GM04504 (cell line): ENCODE results near the gene CELF5.
"Not testable (repeated sequence)": the region's sequence is repeated elsewhere in the genome, so short reads cannot be mapped to it uniquely, and the experiment has no call there.

Source experiments
- DNase-seq: peaks from one replicate; pipeline ENCODE4 v3.0.0-alpha.2; 2012; ENCODE audit warnings: low read depth

The CELF5 gene

GRCh38 chr19:3207461-3208242, 16.8 kb upstream of the CELF5 start:
- no peak for DNase-seq

DNA sequence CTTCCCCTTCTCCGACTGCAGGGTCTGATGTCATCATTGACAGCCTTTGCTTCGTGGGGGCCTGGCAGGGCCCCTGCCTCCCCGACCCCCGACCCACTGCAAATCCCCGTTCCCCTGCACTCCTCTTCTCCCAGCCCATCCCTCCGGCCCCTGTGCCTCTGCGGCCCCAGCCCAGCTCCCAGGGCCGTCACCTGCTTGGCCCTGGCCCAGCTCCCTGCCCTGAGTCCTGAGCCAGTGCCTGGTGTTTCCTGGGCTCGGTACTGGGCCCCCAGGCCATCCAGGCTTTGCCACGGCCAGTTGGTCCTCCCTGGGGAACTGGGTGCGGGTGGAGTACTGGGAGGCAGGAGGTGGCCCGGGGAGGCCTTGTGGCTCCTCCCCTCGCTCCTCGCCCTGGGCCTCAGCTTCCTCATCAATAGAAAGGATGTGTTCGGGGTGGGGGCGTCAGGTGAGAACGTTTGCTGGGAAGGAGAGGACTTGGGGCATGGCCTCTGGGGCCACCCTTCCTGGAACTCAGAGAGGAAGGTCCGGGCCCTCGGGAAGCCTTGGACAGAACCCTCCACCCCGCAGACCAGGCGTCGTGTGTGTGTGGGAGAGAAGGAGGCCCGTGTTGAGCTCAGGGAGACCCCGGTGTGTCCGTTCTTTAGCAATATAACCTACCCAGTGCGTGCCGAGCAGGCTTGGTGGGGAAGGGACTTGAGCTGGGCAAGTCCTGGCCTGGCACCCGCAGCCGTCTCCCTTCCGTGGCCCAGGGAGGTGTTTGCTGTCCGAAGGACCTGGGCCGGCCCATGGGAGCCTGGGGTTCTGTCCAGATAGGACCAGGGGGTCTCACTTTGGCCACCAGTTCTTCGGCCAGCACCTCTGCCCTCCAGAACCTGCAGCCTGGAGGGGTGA, 15.9 kb upstream of the CELF5 start:
- no peak for DNase-seq

DNA sequence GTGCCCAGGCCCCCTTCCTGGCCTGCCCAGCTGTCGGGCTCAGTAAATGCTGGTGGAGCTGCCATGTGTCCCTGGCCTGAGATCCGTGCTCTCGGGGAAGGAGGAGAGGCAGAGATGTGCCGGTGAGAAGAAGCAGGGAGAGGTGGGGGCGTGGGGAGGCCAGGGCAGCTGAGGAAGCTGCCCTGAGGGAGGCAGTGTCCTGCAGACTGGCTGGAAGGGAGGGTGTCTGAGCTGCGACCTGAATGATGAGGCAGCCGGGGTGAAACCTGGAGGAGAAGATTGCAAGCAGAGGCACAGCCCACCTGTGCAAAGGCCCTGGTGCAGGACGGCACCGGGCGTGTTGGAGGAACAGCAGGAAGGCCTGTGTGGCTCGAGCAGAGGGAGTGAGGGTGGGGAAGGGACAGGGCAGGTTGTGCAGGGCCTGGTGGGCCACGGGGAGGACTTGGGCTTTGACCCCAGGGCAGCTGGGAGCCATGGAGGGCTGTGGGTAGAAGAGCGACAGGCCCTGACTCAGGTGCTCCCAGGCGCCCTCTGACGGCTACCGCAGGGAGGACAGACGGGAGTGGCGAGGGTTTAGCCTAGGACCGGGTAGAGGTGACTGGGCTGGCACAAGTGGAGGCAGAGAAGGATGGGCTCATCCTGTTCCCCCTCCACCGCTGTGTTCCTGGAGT, 14.0 kb upstream of the CELF5 start:
- DNase-seq = no peak

GRCh38 chr19:3211191-3211590, 13.3 kb upstream of the CELF5 start:
- DNase-seq = no peak

DNA sequence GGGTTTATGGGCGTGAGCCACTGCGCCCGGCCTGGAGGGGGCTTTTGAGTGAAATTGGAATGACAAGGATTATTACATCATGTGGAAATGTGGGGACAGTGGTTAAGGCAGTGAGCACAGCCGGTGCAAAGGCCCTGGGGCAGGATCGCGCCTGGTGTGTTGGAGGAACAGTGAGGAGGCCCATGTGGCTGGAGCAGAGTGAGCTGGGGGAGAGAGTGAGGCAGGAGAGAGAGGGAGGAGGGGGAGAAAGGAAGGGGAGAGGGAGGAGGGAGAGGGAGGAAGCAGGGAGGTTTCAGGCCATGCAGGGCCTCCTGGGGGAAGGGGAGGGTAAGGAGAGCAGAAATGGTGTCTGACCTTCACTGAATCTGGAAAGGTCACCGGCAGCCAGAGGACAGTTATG, 11.3 kb upstream of the CELF5 start:
- no peak for DNase-seq

GRCh38 chr19:3216874-3217273, 7.6 kb upstream of the CELF5 start:
- no peak for DNase-seq

- DNase-seq = no peak
Measured at GRCh38 chr19:3220576-3220975, 3.9 kb upstream of the CELF5 start.

DNA sequence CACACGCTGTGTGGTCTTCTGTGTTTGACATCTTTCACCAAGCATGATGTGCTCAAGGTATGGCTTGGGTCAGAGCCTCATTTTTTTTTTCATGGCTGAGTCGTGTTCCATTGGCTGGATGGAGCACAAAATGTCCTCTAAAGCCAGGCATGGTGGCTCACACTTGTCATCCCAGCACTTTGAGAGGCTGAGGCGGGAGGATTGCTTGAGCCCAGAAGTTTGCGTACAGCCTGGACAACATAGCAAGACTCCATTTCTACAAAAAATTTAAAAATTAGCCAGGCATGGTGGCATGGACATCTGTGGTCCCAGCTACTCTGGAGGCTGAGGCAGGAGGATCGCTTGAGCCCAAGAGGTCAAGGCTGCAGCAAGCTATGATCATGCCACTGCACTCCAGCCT, 2.9 kb upstream of the CELF5 start:
- not testable (repeated sequence) for DNase-seq

DNA sequence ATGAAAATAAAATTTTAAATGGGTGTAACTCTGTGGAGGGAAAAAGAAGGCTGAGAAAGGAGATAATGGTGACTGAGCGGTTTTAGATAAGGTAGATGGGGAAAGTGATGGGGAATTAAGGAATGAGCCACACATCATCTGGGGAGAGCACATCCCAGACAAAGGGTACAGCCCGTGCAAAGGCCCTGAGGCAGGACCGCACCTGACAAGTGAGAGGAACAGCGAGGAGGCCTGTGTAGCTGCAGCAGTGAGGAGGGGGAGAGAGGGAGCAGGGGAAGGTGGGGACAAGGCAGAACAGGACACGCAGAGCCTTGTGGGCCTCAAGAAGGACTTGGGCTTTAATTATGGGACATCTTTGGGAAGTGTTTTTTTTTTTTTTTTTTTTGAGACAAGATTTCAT, 1.8 kb upstream of the CELF5 start:
- DNase-seq = no peak

GRCh38 chr19:3225169-3225485, 666 bp downstream of the CELF5 start:
- DNase-seq = no peak

DNA sequence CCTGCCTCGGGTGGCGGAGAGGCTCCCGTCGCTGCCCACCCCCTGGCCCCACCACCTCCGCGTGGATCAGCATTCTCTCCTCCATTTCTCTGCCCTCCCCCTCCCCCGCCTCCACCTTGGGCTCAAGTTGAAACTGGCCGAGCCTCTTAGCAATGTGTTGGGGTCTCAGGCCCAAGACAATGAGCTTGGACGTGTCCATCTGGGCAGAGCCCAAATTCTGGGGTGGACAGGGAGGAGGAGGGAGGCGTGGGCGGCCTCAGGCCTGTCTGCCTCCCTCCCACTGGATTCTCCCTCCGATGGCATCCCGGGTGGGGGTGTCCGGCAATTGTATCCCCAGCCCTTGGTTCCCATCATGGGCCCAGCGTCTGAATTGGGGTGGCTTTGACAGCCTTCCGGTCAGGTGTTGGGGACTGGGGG, 1.2 kb downstream of the CELF5 start:
- no peak for DNase-seq

DNA sequence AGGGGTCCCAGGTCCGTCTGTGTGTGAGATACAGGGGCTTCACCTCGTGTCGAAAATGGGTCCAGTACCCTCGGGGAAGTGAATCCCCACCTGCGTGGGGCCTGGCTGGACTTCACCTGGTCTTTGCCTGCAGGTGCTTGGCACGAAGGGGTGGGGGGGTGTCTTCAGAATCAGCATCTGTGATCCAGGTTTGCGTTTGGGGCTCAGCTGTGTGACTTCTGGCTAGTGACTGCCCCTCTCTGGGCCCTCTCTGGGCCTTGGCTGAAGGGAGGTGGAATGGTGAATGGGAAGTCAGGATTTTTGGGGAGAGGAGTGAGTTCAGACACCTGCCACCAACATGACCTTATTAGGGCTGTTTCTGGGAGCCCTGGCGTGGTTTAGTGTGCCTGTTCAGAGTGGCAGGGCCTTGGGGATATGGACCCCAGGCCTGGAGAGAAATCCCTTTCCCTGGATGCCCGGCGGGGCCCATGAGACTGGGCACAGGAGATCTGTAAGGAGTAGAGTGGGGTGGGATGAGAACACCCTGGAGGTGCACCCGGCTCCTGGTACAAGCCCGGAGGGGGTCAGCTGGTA, 2.7 kb downstream of the CELF5 start:
- no peak for DNase-seq

DNA sequence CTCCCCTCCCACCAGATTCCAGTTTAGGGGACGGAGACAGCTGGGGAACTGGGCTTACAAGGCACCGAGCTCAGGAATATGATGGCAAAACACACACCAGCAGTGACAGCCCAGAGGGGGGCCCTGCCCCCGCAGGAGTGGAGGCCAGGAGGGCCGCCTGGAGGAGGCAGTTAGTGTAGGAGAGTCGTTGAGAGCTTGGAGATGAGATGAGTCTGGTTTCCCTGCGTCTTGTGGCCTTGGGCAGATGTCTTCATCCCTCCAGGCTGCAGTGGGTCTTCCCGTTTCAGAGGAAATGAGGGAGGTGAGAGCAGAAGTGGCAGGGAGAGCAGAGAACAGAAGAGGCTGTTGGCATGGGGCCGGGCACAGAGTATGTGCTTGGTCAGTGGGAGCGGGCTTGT, 4.9 kb downstream of the CELF5 start:
- DNase-seq = no peak

DNA sequence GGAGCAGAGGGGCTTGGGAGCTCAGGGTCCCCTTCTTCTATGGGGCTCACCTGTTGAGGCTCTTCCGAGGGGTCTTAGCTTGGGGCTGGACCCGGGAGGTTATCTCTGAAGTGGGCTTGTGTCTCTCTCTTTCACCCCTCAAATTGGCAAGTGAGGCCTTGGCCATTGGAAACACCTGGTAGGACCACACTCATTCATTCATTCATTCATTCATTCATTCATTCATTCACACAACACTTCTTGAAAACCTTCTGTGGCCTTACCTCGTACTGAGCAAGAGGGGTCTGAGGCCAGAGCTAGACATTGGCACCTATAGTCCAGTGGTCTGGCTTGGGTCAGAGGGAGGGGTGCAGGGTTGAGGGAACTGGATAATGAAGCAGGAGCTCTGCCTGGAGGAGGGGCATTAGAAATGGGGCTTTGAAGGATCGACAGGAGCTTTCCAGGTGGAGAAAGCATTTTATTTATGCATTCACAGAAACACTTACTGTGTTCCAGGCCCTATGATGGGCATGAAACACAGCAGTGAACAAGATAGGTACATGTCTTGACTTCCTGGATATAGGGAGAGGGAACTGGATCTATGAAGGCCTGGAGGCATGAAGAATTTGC, 5.5 kb downstream of the CELF5 start:
- DNase-seq = no peak

GRCh38 chr19:3231288-3231687, 6.8 kb downstream of the CELF5 start:
- DNase-seq = no peak

DNA sequence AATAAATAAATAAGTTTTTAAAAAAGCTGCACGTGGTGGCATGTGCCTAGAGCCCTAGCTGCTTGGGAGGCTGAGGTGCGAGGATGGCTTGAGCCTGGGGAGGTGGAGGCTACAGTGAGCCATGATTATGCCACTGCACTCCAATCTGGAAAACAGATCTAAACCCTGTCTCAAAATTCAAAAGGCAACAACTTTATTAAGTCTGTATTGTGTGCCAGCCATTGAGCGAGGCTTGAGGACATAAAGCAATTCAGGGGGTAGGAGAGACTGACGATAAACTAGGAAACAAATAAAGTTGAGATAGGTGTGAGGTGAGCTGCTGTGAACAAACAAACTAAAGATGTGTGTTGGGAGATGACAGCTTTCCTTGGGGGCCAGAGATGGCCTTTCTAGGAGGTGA, 8.7 kb downstream of the CELF5 start:
- no peak for DNase-seq

DNA sequence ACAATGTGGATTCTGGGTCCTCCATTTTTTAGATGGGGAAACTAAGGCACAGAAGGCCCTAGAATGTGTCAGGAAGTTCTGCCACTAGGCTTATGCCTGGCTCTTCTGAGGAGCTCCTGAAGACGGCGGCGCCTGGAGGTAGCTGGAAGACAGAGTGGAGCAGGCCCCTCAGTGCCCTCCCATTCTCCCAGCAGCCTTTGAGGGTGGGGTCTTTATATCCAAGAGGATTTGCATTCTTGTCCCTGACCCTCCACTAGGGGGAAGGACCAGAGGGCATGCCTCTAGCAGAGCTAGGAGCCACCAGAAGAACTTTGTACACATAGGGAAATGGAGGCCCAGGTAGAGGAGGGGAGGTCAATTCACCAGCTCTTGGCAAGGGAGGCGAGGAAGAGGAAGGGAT, 9.4 kb downstream of the CELF5 start:
- no peak for DNase-seq

DNA sequence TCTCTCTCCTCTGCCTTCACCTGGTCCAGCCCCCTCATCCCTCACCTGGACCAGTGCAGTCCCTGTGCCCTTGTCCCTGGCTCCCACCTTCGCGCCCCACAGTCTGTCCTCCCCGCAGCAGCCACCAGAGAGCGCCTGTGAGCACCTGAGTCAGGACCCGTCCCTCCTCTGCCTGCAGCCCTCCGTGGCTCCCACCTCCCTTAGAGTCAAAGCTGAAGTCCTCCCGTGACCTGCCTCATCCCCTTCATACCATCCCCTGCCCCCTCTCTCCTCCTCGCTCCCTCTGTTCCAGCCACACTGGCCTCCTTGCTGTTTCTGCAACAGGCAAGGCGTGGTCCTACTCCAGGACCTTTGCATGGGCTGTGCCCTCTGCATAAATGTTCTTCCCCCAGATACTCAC, 10.3 kb downstream of the CELF5 start:
- no peak for DNase-seq

- not testable (repeated sequence) for DNase-seq
Measured at GRCh38 chr19:3235604-3236003, 11.1 kb downstream of the CELF5 start.

GRCh38 chr19:3236272-3236671, 11.8 kb downstream of the CELF5 start:
- no peak for DNase-seq

DNA sequence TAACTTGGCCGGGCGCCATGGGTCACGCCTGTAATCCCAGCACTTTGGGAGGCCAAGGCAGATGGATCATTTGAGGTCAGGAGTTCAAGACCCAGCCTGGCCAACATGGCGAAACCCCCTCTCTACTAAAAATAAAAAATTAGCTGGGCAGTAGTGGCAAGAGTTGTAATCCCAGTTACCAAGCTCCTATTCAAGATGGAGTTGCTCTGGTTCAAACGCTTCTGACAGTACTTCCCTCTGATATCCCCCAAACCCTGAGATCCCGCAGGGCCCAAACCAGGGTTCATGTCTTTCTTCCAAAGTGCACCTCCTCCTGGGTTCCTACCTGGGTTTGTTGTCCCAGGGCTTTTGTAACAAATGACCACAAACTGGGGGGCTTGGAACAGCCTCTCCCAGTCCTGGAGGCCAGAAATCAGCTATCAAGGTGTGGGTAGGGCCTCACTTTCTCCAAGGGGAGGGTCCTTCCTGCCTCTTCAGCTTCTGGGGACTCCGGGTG, 13.7 kb downstream of the CELF5 start:
- DNase-seq = no peak

DNA sequence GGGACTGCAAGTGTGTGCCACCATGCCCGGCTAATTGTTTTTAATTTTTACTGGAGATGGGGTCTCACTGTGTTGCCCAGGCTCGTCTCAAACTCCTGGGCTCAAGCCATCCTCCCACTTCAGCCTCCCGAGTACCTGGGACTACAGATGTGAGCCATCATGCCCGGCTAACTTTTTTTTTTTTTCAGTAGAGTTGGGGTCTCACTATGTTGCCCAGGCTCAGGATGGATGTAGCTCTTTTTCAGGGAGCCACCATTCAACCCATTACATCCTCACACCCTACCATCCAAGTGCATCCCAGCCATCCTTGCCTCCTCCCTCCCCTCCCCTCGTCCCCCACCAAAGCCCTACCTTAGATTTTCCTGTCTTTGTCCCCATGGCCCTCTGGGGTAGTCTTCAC, 14.9 kb downstream of the CELF5 start:
- DNase-seq = no peak
